ENCODE measurements around the gene PTPN11.

DNA sequence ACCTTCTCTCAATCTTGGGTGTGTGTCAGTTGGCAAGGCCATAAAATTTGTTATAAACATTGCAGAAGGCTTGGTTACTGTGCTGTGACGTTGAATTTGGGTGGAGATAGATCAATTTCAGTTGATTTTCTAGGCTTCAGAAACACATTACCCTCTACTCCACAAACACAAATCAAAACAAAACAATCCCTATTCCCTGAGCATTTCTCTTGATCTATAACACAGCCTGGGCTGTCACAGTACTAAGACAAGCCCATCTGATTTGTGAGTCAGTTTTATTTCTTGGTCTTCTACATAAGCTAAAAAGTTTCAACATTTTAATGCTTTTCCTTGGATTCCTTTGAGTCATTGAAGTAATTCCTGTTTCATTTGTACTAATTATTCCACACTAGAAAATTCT is 79.8 kb downstream of the PTPN11 start:
- TF ChIP-seq POLR2AphosphoS5 (IDR thresholded peaks at IDR 0.05) (no peak), CTCF (IDR thresholded peaks at IDR 0.05) (no peak)

All from stomach (tissue), 4 donors.